Mesenteric fat pad (tissue), 1 donor: ENCODE measurements around the gene TGM4. TPM values are rescaled to one million over a fixed set of nuclear protein-coding genes. Genes with fewer than 3 reads are reported as not detected.
A peak's percentile ranks its signal among the peaks of the same experiment; 100 is the strongest.

Experiments
- DNase-seq: peaks from one replicate; pipeline ENCODE4 v3.0.0-alpha.2; 2020; ENCODE audit warnings: low spot score
- total RNA-seq: library from RNA; stranded (reverse); fragmentation: NEBNext Ultra II Directional; extraction: Animal tissue kit (Norgen Biotek cat#: 25700); gene quantifications from one replicate; pipeline ENCODE4 v1.2.1, GENCODE V29; 2021
- donor health status: DM: yes; HTN: yes; CAD: no.

TGM4 gene
- total RNA-seq, 1 donor from 2014 or later: not detected

- no peak for DNase-seq
These were observed 2.9 kb downstream of the TGM4 start for GRCh38 chr3:44877333-44877732.

- peak; percentile 1 for DNase-seq
These were observed 5.9 kb downstream of the TGM4 start for GRCh38 chr3:44880284-44880683.

DNA sequence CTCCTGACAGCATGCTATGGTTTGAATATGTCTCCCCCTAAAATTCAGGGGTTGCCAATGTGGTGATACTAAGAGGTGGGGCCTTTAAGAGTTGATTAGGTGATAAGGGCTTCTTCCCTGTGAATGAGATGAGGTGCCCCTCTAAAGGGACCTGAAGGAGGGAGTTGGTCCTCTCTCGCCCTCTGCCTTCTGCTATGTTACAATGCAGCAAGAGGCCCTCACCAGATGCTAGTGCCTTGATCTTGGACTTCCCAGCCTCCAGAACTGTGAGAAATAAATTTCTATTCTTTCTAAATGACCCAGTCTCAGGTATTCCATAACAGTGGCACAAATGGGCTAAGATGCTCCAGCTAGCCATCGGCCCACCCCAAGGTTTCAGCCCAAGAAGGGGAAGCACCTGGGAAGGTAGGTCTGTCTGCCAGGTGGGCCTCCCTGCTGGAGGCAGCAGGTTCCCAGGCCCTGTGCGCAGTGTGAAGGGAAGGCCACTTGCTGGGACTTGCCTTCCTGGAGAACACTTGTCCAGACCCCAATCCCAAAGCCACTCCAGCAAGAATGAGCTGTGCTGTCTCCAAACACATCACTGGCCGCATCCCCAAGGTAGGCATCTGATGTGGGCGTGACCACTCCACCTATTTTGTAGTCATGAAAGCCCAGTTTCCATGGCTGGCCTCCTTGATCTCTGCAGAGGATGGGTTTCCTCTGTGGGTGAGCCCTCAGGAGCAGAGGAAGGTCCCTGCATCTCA lies 9.0 kb downstream of the TGM4 start:
- DNase-seq: no peak

DNA sequence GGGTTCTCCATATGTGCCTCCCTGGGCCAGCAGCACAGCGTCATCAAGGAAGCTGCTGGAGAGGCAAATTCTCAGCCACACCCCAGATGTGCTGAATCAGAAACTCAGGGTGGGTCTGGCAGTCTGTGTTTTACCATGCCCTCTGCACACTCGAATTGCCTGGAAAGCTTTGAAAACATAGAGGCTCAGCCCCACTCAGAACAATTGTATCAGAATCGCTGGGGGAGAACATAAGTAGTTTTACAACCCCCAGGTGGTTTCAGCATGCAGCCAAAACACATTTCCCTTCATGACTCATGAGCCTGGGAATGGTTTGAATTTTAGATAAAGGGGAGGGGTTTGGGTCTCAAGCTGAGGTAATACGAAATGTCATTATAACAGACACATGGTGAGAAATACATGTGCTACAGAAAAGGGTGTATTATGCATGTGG lies 9.6 kb downstream of the TGM4 start:
- DNase-seq: no peak

DNA sequence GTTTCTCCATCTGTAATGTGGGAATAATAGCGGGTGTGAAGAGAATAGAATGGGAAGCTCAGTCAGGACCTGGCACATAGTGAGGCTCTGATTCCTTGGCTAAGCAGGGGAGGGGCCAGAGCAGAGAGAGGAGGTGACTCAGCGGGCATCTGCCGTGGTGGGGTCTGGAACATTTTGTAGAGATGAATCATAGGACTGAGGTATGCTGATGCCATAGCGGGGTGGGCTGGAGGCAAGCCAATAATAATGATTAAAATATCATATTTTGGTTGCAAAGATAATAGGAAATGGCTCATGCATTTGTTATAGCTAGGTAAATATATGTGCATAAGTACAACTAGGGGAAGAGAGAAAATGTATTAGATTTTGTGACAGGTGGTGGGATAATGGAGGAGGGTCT lies 11.2 kb downstream of the TGM4 start:
- DNase-seq: no peak

DNA sequence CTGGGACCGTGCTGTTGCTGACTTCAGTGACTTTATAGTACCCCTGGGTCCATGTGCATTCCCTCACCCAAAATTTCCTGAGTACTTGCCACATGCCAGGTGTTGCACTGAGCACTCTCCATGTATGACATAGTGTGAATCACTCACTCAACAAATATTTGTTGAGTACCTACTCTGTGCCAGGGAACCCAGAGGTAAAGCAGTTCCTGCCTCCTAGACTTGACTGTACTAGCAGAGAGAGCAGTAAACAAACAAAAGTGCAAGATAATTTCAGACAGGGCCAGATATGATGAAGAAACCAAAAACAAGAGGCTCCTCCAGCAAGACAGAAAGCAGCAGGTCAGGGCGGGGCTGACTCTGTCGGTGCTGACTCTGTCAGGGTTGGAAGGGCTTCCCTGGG lies 12.2 kb downstream of the TGM4 start:
- no peak for DNase-seq

GRCh38 chr3:44887101-44887500 lies 12.7 kb downstream of the TGM4 start:
- DNase-seq: no peak

DNA sequence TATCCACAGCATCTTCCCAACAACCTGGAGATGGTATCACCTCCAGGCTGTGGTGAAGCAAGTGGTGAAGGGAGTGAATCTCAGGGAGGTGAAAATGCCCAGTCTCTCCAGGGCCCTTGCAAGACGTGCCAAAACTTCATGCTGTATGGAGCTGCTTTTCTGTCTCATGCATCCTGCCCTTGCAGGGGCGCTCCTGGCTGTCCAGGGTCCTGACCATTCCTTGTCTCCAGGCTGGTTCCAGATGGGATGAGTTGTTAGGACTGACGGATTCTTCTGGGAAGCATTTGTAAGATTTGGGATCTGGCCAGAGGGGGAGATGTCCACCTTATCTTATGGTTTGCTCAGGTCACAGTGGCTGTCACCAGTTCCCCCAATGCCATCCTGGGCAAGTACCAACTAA lies 15.8 kb downstream of the TGM4 start:
- DNase-seq: no peak

DNA sequence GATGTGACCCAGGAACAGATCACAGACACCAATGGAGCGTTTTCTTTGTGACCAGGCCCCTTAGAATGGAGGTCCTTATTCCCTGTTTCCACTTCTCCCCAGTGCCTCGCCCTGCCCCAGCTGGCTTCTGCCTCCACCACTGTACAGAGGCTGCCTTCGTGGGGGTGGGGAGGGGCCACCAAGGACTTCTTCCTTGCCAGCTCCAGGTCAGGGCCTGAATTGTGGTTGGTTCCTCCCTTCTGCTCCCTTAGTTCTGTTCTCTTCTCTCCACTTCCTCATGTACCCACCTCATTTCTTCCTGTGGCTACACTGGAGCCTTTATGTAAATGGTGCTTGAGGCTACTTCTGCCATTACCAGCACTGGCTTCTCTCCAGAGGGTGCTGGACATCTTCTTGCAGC lies 16.4 kb downstream of the TGM4 start:
- DNase-seq: no peak

- DNase-seq: no peak
These were observed 18.3 kb downstream of the TGM4 start for GRCh38 chr3:44892689-44893088.

GRCh38 chr3:44893097-44893496 lies 18.7 kb downstream of the TGM4 start:
- DNase-seq: no peak

- DNase-seq: no peak
These were observed 20.1 kb downstream of the TGM4 start for GRCh38 chr3:44894485-44894884.

DNA sequence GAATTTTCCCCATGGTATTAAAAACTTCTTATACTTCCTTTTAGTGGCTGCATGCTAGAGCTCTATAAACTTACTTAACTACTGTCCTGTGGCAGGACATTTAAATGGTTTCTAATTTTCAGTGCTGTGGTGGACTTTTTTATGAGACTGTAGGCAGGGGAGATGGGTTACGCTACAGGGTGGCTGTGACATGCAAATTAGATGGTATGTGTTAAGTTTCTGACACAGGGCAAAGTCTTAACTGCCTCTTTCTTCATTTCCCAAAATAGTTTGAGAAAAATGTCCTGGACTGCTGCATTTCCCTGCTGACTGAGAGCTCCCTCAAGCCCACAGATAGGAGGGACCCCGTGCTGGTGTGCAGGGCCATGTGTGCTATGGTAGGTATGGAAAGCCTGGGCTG lies 22.0 kb downstream of the TGM4 start:
- DNase-seq: no peak

DNA sequence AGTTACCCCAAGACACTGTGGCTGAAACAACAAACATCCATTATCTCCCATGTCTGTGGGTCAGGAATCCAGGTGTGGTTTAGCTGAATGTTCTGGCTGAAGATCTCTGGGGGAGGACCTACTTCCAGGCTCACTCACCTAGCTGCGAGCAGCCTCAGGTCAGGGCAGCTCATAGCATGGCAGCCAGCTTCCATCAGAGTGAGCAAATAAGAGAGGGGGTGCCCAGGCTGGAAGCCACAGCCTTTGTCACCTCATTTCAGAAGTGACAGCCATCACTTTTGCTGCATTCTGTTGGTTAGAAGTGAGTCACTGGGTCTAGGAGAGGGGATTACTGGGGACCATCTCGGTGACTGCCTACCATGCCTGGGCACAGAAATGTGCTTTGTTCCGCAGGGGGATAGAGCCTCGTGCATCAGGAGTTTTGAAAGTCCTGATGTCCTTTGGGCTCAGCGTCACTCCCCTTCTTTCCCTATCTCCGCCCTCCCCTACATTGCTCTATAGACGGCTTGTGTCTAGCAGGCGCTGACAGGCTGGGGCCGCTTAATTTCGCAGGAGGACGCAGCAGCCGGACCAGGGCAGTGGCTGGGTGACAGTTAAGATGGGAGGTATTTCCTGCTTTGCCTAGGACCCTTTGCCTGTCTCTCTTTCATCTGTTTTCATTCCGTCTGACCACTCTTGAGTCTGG lies 25.4 kb downstream of the TGM4 start:
- no peak for DNase-seq

- no peak for DNase-seq
These were observed 28.2 kb downstream of the TGM4 start for GRCh38 chr3:44902628-44903027.

- DNase-seq: no peak
These were observed 28.9 kb downstream of the TGM4 start for GRCh38 chr3:44903314-44903713.

DNA sequence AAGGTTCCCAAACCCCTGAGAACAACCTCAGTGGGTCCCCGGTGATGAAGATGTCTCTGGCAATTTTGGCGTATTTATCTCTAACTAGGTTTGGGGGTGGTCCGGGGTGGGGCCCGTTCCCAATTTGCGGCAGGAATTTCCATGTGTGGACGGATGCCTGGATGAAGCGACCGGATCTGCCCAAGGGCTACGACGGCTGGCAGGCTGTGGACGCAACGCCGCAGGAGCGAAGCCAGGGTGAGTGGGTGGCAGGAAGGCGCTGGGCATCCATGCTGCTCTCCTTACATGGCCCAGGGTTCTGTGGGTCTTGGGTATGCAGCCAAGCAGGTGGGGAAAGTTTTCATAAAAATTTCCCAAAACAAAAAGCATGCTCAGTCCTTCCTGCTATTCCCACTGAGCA lies 29.3 kb downstream of the TGM4 start:
- DNase-seq: no peak

- no peak for DNase-seq
These were observed 31.2 kb downstream of the TGM4 start for GRCh38 chr3:44905446-44906157.

DNA sequence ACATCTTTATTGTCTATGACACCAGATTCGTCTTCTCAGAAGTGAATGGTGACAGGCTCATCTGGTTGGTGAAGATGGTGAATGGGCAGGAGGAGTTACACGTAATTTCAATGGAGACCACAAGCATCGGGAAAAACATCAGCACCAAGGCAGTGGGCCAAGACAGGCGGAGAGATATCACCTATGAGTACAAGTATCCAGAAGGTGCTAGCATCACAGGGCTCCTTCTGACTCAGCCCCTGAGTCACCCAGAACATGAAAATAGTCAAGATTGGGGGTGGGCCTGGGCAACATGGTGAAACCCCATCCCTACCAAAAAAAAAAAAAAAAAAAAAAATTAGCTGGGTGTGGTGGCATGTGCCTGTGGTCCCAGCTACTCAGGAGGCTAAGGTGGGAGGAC lies 32.6 kb downstream of the TGM4 start:
- DNase-seq: no peak

- DNase-seq: no peak
These were observed 33.2 kb downstream of the TGM4 start for GRCh38 chr3:44907612-44908011.

GRCh38 chr3:44909063-44909462 lies 34.7 kb downstream of the TGM4 start:
- DNase-seq: no peak

DNA sequence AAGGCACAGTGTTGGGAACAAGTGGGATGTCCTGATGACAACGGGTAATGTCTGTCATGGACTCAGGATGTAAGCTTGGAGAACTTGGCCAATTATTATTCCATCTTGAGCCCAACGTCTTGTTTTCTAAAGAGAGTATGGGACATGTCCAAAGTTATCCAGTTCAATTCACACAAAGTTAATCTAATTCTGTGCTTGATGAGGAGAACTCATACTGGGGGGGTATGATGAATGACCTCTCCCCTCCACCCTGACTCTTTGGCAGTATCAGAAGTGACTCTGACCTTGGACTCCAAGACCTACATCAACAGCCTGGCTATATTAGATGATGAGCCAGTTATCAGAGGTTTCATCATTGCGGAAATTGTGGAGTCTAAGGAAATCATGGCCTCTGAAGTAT lies 36.3 kb downstream of the TGM4 start:
- DNase-seq: no peak
